ENCODE results near the gene SH3PXD2A.

SH3PXD2A gene

GRCh38 chr10:103553743-103554487, 301.5 kb downstream of the SH3PXD2A start:
- Histone ChIP-seq H3K4me3 (ENCODE audit: low read length) (no peak overlapping the region), H3K18ac (ENCODE audit: low read length) (no peak overlapping the region), H3K9ac (ENCODE audit: low read length) (no peak overlapping the region), H3K23ac (ENCODE audit: low read length) (no peak overlapping the region), H3K27ac (ENCODE audit: low read depth, low read length) (no peak overlapping the region), H3K4me1 (ENCODE audit: control insufficient read depth, low read depth, low read length) (no peaks in the 10 kb centered on the region), H4K8ac (ENCODE audit: low read depth, low read length) (no peak overlapping the region), H3K4ac (ENCODE audit: low read depth, low read length) (no peak overlapping the region), H2BK120ac (ENCODE audit: low read depth, low read length) (no peak overlapping the region), H3K79me2 (ENCODE audit: control insufficient read depth, insufficient read depth, low read length) (no peaks in the 10 kb centered on the region), H3K27me3 (ENCODE audit: insufficient read depth, low read length, poor library complexity) (peaks cover 2% of the 10 kb centered on the region), H4K5ac (ENCODE audit: low read length) (no peak overlapping the region), H2BK15ac (replicated peaks; ENCODE audit: low read depth) (no peak overlapping the region), H2BK5ac (ENCODE audit: low read length) (no peak overlapping the region), H2AK5ac (ENCODE audit: low read length) (no peak overlapping the region), H3K36me3 (ENCODE audit: control insufficient read depth, insufficient read depth, low read length) (no peaks in the 10 kb centered on the region), H3K56ac (ENCODE audit: low read length) (no peak overlapping the region), H3K4me2 (ENCODE audit: low read length) (no peak overlapping the region), H3K79me1 (ENCODE audit: low read length) (no peaks in the 10 kb centered on the region)
- WGBS (ENCODE audit: extremely low coverage, insufficient coverage, low lambda C conversion rate) = no CpG with 5 or more reads among the region's 8 CpGs
- DNase-seq = no peak

- Histone ChIP-seq H3K36me3 (ENCODE audit: control insufficient read depth, insufficient read depth, low read length) (no peaks in the 10 kb centered on the region), H3K56ac (ENCODE audit: low read length) (no peak overlapping the region), H3K18ac (ENCODE audit: low read length) (no peak overlapping the region), H3K27me3 (ENCODE audit: insufficient read depth, low read length, poor library complexity) (peaks cover 2% of the 10 kb centered on the region), H2BK5ac (ENCODE audit: low read length) (no peak overlapping the region), H4K8ac (ENCODE audit: low read depth, low read length) (no peak overlapping the region), H3K4me1 (ENCODE audit: control insufficient read depth, low read depth, low read length) (no peaks in the 10 kb centered on the region), H3K9ac (ENCODE audit: low read length) (no peak overlapping the region), H2AK5ac (ENCODE audit: low read length) (no peak overlapping the region), H3K23ac (ENCODE audit: low read length) (no peak overlapping the region), H3K4me2 (ENCODE audit: low read length) (no peak overlapping the region), H3K79me1 (ENCODE audit: low read length) (no peaks in the 10 kb centered on the region), H4K5ac (ENCODE audit: low read length) (no peak overlapping the region), H2BK15ac (replicated peaks; ENCODE audit: low read depth) (no peak overlapping the region), H3K79me2 (ENCODE audit: control insufficient read depth, insufficient read depth, low read length) (no peaks in the 10 kb centered on the region), H3K27ac (ENCODE audit: low read depth, low read length) (no peak overlapping the region), H2BK120ac (ENCODE audit: low read depth, low read length) (no peak overlapping the region), H3K4ac (ENCODE audit: low read depth, low read length) (no peak overlapping the region), H3K4me3 (ENCODE audit: low read length) (no peak overlapping the region)
- no peak for DNase-seq
- WGBS (ENCODE audit: extremely low coverage, insufficient coverage, low lambda C conversion rate) = no CpG with 5 or more reads among the region's 20 CpGs
Measured at GRCh38 chr10:103552856-103553742, 302.3 kb downstream of the SH3PXD2A start.

DNA sequence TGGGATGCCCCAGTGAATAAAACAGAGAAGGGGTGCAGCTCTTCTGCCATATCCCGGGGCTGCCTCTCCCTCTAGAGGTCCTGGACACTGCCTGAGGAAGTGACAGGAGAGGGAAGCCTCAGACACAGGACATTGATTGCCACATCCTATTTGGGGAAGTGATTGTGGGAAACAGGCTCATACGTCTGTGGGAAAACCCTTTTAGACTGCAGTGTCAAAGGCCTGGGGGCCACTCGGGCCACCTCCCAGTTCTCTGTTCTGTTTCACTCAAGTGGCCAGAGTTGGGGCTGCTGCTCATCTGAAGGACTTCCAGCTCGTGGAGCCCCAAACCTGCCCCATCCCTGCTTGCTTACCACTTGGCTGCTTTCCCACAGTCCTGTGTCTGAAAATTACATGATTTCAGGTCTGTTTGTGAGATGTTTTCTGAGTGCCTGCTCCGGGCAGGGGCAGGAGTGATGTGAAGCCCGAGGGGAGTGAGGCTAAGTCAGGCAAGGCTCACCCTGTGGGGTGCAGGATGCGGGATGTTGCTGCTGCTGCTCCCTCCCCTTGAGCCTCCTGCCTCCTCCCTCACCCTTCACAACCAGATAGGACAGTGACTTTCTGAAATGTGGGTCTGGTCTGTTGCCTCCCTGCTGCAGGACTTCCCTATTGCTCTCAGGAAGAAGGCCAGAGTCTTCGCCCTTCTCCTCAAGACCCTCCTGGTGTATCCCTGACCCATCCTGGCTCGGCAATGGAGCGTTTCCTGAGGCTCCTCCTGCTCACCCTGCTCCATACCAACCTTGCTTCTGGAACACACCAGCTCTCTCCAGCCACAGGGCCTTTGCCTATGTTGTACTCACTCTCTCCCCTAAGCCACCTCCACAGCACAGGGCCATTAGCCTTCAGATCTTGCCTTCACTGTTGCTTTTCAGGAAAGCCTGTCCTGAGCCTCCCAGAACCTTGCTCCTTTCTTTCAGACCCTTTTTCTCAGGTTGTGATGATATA, 303.5 kb downstream of the SH3PXD2A start:
- H2BK15ac ChIP-seq (replicated peaks; ENCODE audit: low read depth) = no peak overlapping the region
- no peak overlapping the region for H3K9ac ChIP-seq (ENCODE audit: low read length)
- H3K27me3 ChIP-seq (ENCODE audit: insufficient read depth, low read length, poor library complexity) = peaks cover 2% of the 10 kb centered on the region
- no peak overlapping the region for H3K4me2 ChIP-seq (ENCODE audit: low read length)
- no peaks in the 10 kb centered on the region for H3K4me1 ChIP-seq (ENCODE audit: control insufficient read depth, low read depth, low read length)
- no peak overlapping the region for H3K56ac ChIP-seq (ENCODE audit: low read length)
- DNase-seq = no peak
- H3K79me1 ChIP-seq (ENCODE audit: low read length) = no peaks in the 10 kb centered on the region
- no peak overlapping the region for H2AK5ac ChIP-seq (ENCODE audit: low read length)
- no peaks in the 10 kb centered on the region for H3K36me3 ChIP-seq (ENCODE audit: control insufficient read depth, insufficient read depth, low read length)
- no peak overlapping the region for H2BK5ac ChIP-seq (ENCODE audit: low read length)
- no peak overlapping the region for H3K27ac ChIP-seq (ENCODE audit: low read depth, low read length)
- no peak overlapping the region for H3K23ac ChIP-seq (ENCODE audit: low read length)
- no peak overlapping the region for H3K4me3 ChIP-seq (ENCODE audit: low read length)
- no peak overlapping the region for H4K5ac ChIP-seq (ENCODE audit: low read length)
- no CpG with 5 or more reads among the region's 10 CpGs for WGBS (ENCODE audit: extremely low coverage, insufficient coverage, low lambda C conversion rate)
- no peak overlapping the region for H2BK120ac ChIP-seq (ENCODE audit: low read depth, low read length)
- H3K79me2 ChIP-seq (ENCODE audit: control insufficient read depth, insufficient read depth, low read length) = no peaks in the 10 kb centered on the region
- no peak overlapping the region for H3K18ac ChIP-seq (ENCODE audit: low read length)
- H3K4ac ChIP-seq (ENCODE audit: low read depth, low read length) = no peak overlapping the region
- no peak overlapping the region for H4K8ac ChIP-seq (ENCODE audit: low read depth, low read length)

- H2BK15ac ChIP-seq (replicated peaks; ENCODE audit: low read depth) = no peak overlapping the region
- H2BK5ac ChIP-seq (ENCODE audit: low read length) = no peak overlapping the region
- no peaks in the 10 kb centered on the region for H3K79me1 ChIP-seq (ENCODE audit: low read length)
- H3K27ac ChIP-seq (ENCODE audit: low read depth, low read length) = no peak overlapping the region
- no peak overlapping the region for H3K23ac ChIP-seq (ENCODE audit: low read length)
- H3K79me2 ChIP-seq (ENCODE audit: control insufficient read depth, insufficient read depth, low read length) = no peaks in the 10 kb centered on the region
- no peak for DNase-seq
- H3K27me3 ChIP-seq (ENCODE audit: insufficient read depth, low read length, poor library complexity) = peaks cover 2% of the 10 kb centered on the region
- no peak overlapping the region for H4K8ac ChIP-seq (ENCODE audit: low read depth, low read length)
- no peak overlapping the region for H3K56ac ChIP-seq (ENCODE audit: low read length)
- no peak overlapping the region for H3K4me2 ChIP-seq (ENCODE audit: low read length)
- H3K36me3 ChIP-seq (ENCODE audit: control insufficient read depth, insufficient read depth, low read length) = no peaks in the 10 kb centered on the region
- no peak overlapping the region for H2BK120ac ChIP-seq (ENCODE audit: low read depth, low read length)
- no peak overlapping the region for H3K4ac ChIP-seq (ENCODE audit: low read depth, low read length)
- H4K5ac ChIP-seq (ENCODE audit: low read length) = no peak overlapping the region
- H2AK5ac ChIP-seq (ENCODE audit: low read length) = no peak overlapping the region
- H3K9ac ChIP-seq (ENCODE audit: low read length) = no peak overlapping the region
- no CpG with 5 or more reads among the region's 1 CpG for WGBS (ENCODE audit: extremely low coverage, insufficient coverage, low lambda C conversion rate)
- no peaks in the 10 kb centered on the region for H3K4me1 ChIP-seq (ENCODE audit: control insufficient read depth, low read depth, low read length)
- H3K4me3 ChIP-seq (ENCODE audit: low read length) = no peak overlapping the region
- H3K18ac ChIP-seq (ENCODE audit: low read length) = no peak overlapping the region
Measured at GRCh38 chr10:103550229-103550628, 305.1 kb downstream of the SH3PXD2A start.

- Histone ChIP-seq H3K4ac (ENCODE audit: low read depth, low read length) (no peak overlapping the region), H3K27me3 (ENCODE audit: insufficient read depth, low read length, poor library complexity) (no peaks in the 10 kb centered on the region), H3K9ac (ENCODE audit: low read length) (no peak overlapping the region), H3K4me1 (ENCODE audit: control insufficient read depth, low read depth, low read length) (no peaks in the 10 kb centered on the region), H2BK15ac (replicated peaks; ENCODE audit: low read depth) (no peak overlapping the region), H4K5ac (ENCODE audit: low read length) (no peak overlapping the region), H4K8ac (ENCODE audit: low read depth, low read length) (no peak overlapping the region), H3K36me3 (ENCODE audit: control insufficient read depth, insufficient read depth, low read length) (no peaks in the 10 kb centered on the region), H2AK5ac (ENCODE audit: low read length) (no peak overlapping the region), H3K4me2 (ENCODE audit: low read length) (no peak overlapping the region), H3K23ac (ENCODE audit: low read length) (no peak overlapping the region), H3K4me3 (ENCODE audit: low read length) (no peak overlapping the region), H2BK120ac (ENCODE audit: low read depth, low read length) (no peak overlapping the region), H3K56ac (ENCODE audit: low read length) (no peak overlapping the region), H3K79me1 (ENCODE audit: low read length) (no peaks in the 10 kb centered on the region), H3K18ac (ENCODE audit: low read length) (no peak overlapping the region), H3K27ac (ENCODE audit: low read depth, low read length) (no peak overlapping the region), H2BK5ac (ENCODE audit: low read length) (no peak overlapping the region), H3K79me2 (ENCODE audit: control insufficient read depth, insufficient read depth, low read length) (no peaks in the 10 kb centered on the region)
- WGBS (ENCODE audit: extremely low coverage, insufficient coverage, low lambda C conversion rate) = no CpG with 5 or more reads among the region's 3 CpGs
- no peak for DNase-seq
Measured at GRCh38 chr10:103549349-103549685, 306.1 kb downstream of the SH3PXD2A start.
